HepG2 (cell line): ENCODE measurements around the gene KCNAB1. TPM values are rescaled to one million over a fixed set of nuclear protein-coding genes. Genes with fewer than 3 reads are reported as not detected.

Experiments used
- CENPBD1 ChIP-seq: sonication (generic); formaldehyde crosslinking; IDR thresholded peaks from 2 replicates; pipeline ENCODE4 v1.8.0; 2022; ENCODE audit warnings: missing genetic modification reagents, low read depth, mild to moderate bottlenecking, borderline replicate concordance
- ETV5 ChIP-seq: IDR thresholded peaks from 2 replicates; pipeline ENCODE4 v1.6.1; 2018; ENCODE audit warnings: missing biosample characterization, missing genetic modification reagents, inconsistent platforms, borderline replicate concordance
- HDAC1 ChIP-seq: sonication (generic); formaldehyde crosslinking; IDR thresholded peaks from 2 replicates; pipeline ENCODE4 v1.5.1; 2020; ENCODE audit warnings: mild to moderate bottlenecking, missing genetic modification reagents
- JARID2 ChIP-seq: sonication (generic); formaldehyde crosslinking; IDR thresholded peaks from 2 replicates; pipeline ENCODE4 v1.8.1; 2023; ENCODE audit warnings: missing genetic modification reagents, inconsistent platforms; ENCODE audit not compliant: insufficient replicate concordance
- MAFK ChIP-seq, 2 experiments: IDR thresholded peaks in 1 of 2; conservative IDR thresholded peaks in 1 of 2; 2 replicates each; pipeline ENCODE4 v1.6.1; 2011; ENCODE audit warnings: improper control_type of control experiment in 2 of 2, low read length in 2 of 2
- MIER3 ChIP-seq: IDR thresholded peaks from 2 replicates; pipeline ENCODE4 v1.6.1; 2016; ENCODE audit warnings: missing compliant biosample characterization, borderline replicate concordance
- NFIC ChIP-seq: IDR thresholded peaks from 2 replicates; pipeline ENCODE4 v1.6.1; 2012; ENCODE audit warnings: mild to moderate bottlenecking, low read length, inconsistent platforms
- PHF5A ChIP-seq: IDR thresholded peaks from one replicate; pipeline ENCODE4 v1.6.1; 2018; ENCODE audit warnings: low read depth, missing genetic modification reagents; ENCODE audit not compliant: unreplicated experiment
- POLR2G ChIP-seq: fragments of 200-400 bp; formaldehyde crosslinking; IDR thresholded peaks from 2 replicates; pipeline ENCODE4 v1.6.1; 2018; ENCODE audit warnings: mild to moderate bottlenecking, low read depth, low read length, moderate library complexity
- STAG1 ChIP-seq: sonication (generic); formaldehyde crosslinking; IDR thresholded peaks from 2 replicates; pipeline ENCODE4 v1.4.0; 2020; ENCODE audit warnings: missing genetic modification reagents
- ZBTB2 ChIP-seq: sonication (generic); formaldehyde crosslinking; IDR thresholded peaks from 2 replicates; pipeline ENCODE4 v1.8.0; 2022; ENCODE audit warnings: low read depth, missing genetic modification reagents
- ZNF256 ChIP-seq: sonication (generic); formaldehyde crosslinking; conservative IDR thresholded peaks from 2 replicates; pipeline ENCODE4 v1.4.0; 2020; ENCODE audit warnings: missing genetic modification reagents
- ZNF343 ChIP-seq: sonication (generic); formaldehyde crosslinking; IDR thresholded peaks from 2 replicates; pipeline ENCODE4 v1.4.0; 2020; ENCODE audit warnings: mild to moderate bottlenecking, missing genetic modification reagents
- ZNF609 ChIP-seq: sonication (generic); formaldehyde crosslinking; IDR thresholded peaks from 2 replicates; pipeline ENCODE4 v1.4.0; 2020; ENCODE audit warnings: mild to moderate bottlenecking, missing genetic modification reagents, borderline replicate concordance
- ZNF775 ChIP-seq: sonication (generic); formaldehyde crosslinking; IDR thresholded peaks from 2 replicates; pipeline ENCODE4 v1.4.0; 2020; ENCODE audit warnings: missing genetic modification reagents, mild to moderate bottlenecking, moderate library complexity, borderline replicate concordance
- ZSCAN30 ChIP-seq: sonication (generic); formaldehyde crosslinking; IDR thresholded peaks from 2 replicates; pipeline ENCODE4 v1.5.0; 2020; ENCODE audit warnings: mild to moderate bottlenecking, missing genetic modification reagents
- polyA plus RNA-seq, 8 experiments: library from polyadenylated mRNA; depleted of rRNA in 3 of 8; stranded (reverse) in 7 of 8; unstranded in 1 of 8; fragments of >200 nt; fragmentation: Illumina TruSeq in 4 of 8; extraction: Trizol in 4 of 8; gene quantifications; 2 replicates each; pipeline versions ENCODE4 v1.2.1 to v1.2.3, GENCODE V29; 2011 to 2016; ENCODE audit warnings: low read depth in 4 of 8, missing spikeins in 1 of 8, mixed read lengths in 1 of 8; ENCODE audit not compliant: insufficient read depth in 1 of 8
- total RNA-seq, 5 experiments: library from RNA; depleted of rRNA; stranded (reverse); fragments of >200 nt; fragmentation: Illumina TruSeq; extraction: Trizol; gene quantifications; 2 replicates each; pipeline ENCODE4 v1.2.3, GENCODE V29; 2016; ENCODE audit warnings: low read depth in 1 of 5

The KCNAB1 gene
- total and polyA plus RNA-seq, 2 of the 13 experiments (the other 11 are each of a cell fraction or from before 2014, with no cell fraction given), result not detected

- TF ChIP-seq ZNF256 (CRISPR knock-in tag) (no peak), ZNF343 (no peak), PHF5A (CRISPR knock-in tag) (no peak), HDAC1 (peak; percentile 85), ZSCAN30 (CRISPR knock-in tag) (no peak), MIER3 (CRISPR knock-in tag) (0 out of 2 replicates have a peak, but pooled peaks have one; percentile 17), ZBTB2 (0 out of 2 replicates have a peak, but pooled peaks have one; percentile 43), CENPBD1 (CRISPR knock-in tag) (0 out of 2 replicates have a peak, but pooled peaks have one; percentile 6), STAG1 (CRISPR knock-in tag) (no peak), NFIC (peak; percentile 45; the same call in 1 of the 2 replicates), ETV5 (CRISPR knock-in tag) (peak; percentile 35), ZNF775 (CRISPR knock-in tag) (no peak), POLR2G (peak; percentile 91), JARID2 (peak; percentile 31), ZNF609 (CRISPR knock-in tag) (no peak), MAFK (conservative IDR thresholded peaks at IDR 0.05 in 1 of 2, IDR thresholded peaks at IDR 0.05 in 1 of 2; ENCODE audit: low read length in 2 of 2) (0 out of 4 replicates have a peak, but pooled peaks of 1 of the 2 experiments have one; percentile 1)
Observed at GRCh38 chr3:156554842-156555687, 434.7 kb downstream of the KCNAB1 start, which contains the start of gene SSR3 (continued).
